HCT116 (cell line): Measurements from ENCODE around the gene RNF125. TPM values are rescaled to one million over a fixed set of nuclear protein-coding genes. Genes with fewer than 3 reads are reported as not detected.

ENCODE experiments used
- ATAC-seq: fragments of 200-7000 bp; cut with Tn5 transposase; 2 replicates; pipeline ENCODE4 v1.9.1; 2020; ENCODE audit warnings: mild to moderate bottlenecking, moderate library complexity
- BruUV-seq: library from RNA; stranded (reverse); fragments of 400-500 nt; replicated peaks from 2 replicates; lab custom pipeline; 2021; lab: Mats Ljungman, UMichigan
- CTCF ChIA-PET: fragments of 300-600 bp; sonication (Branson Sonifier 250); formaldehyde crosslinking; loops from one replicate; lab custom pipeline; 2021; ENCODE audit warnings: antibody characterized with exemption; lab: Charles Lee
- POLR2A ChIA-PET: fragments of 300-600, 350-600 bp; sonication (Branson Sonifier 250); formaldehyde crosslinking; loops from one replicate; lab custom pipeline; 2021; ENCODE audit warnings: antibody characterized with exemption; lab: Charles Lee
- RAD21 ChIA-PET, 2 experiments: fragments of 300-600 bp; sonication (Branson Sonifier 250); formaldehyde crosslinking; loops; one replicate each; lab custom pipeline; 2023; ENCODE audit warnings: low total read pairs in 2 of 2; ENCODE audit not compliant: uncharacterized antibody in 2 of 2, unreplicated experiment in 2 of 2, low non-redundant PET in 1 of 2; lab: Charles Lee
- DNase-seq: peaks from one replicate; pipeline ENCODE4 v3.0.0-alpha.2; 2010; ENCODE audit warnings: low read depth, low spot score
- H2AFZ ChIP-seq: fragments of 200-600 bp; shearing (Covaris generic), sonication (generic); 2 replicates; pipeline ENCODE4 v1.6.1; 2017; ENCODE audit warnings: low read depth, mixed run types, mixed read lengths, antibody characterized with exemption, low read length; ENCODE audit not compliant: poor library complexity, severe bottlenecking
- H3K27ac ChIP-seq: 2 replicates; pipeline ENCODE4 v1.5.1; 2012; ENCODE audit warnings: low read depth, low read length
- H3K27me3 ChIP-seq: fragments of 200-600 bp; sonication (generic); 2 replicates; pipeline ENCODE4 v1.6.1; 2016; ENCODE audit warnings: mixed run types, low read length, mixed read lengths; ENCODE audit not compliant: insufficient read depth
- H3K36me3 ChIP-seq, 2 experiments: fragments of 200-500 bp in 1 of 2; fragments of 200-600 bp in 1 of 2; sonication (Bioruptor generic) in 1 of 2; sonication (generic) in 1 of 2; 2 replicates each; pipeline versions ENCODE4 v1.5.1 to v1.6.1; 2014 to 2016; ENCODE audit warnings: low read length in 2 of 2, inconsistent platforms in 1 of 2, mixed read lengths in 1 of 2, mixed run types in 1 of 2; ENCODE audit not compliant: insufficient read depth in 2 of 2, control insufficient read depth in 1 of 2
- H3K4me1 ChIP-seq, 2 experiments: fragments of 200-600 bp in 1 of 2; sonication (generic) in 1 of 2; 2 replicates each; pipeline versions ENCODE4 v1.5.1 to v1.6.1; 2012 to 2017; ENCODE audit warnings: low read length in 2 of 2, inconsistent platforms in 1 of 2, mild to moderate bottlenecking in 1 of 2, mixed read lengths in 1 of 2, mixed run types in 1 of 2, moderate library complexity in 1 of 2; ENCODE audit not compliant: insufficient read depth in 2 of 2, control insufficient read depth in 1 of 2
- H3K4me2 ChIP-seq: fragments of 200-600 bp; sonication (generic); 2 replicates; pipeline ENCODE4 v1.6.1; 2017; ENCODE audit warnings: mixed run types, low read length, mixed read lengths
- H3K4me3 ChIP-seq, 2 experiments: fragments of 200-600 bp in 1 of 2; sonication (generic) in 1 of 2; replicated peaks in 1 of 2; 2 replicates each; pipeline ENCODE4 v1.5.1; 2011 to 2016; ENCODE audit warnings: low read length in 2 of 2, control low read depth in 1 of 2, low read depth in 1 of 2, mild to moderate bottlenecking in 1 of 2, mixed read lengths in 1 of 2, mixed run types in 1 of 2
- H3K79me2 ChIP-seq: fragments of 200-600 bp; sonication (generic); 2 replicates; pipeline ENCODE4 v1.6.1; 2017; ENCODE audit warnings: mild to moderate bottlenecking, mixed run types, low read length, moderate library complexity, mixed read lengths; ENCODE audit not compliant: insufficient read depth
- H3K9ac ChIP-seq: fragments of 200-600 bp; sonication (generic); 2 replicates; pipeline ENCODE4 v1.6.1; 2016; ENCODE audit warnings: low read length, mixed read lengths
- H3K9me2 ChIP-seq: fragments of 200-600 bp; sonication (generic), shearing (Covaris generic); 2 replicates; pipeline ENCODE4 v1.6.1; 2017; ENCODE audit warnings: mixed run types, mild to moderate bottlenecking, moderate library complexity; ENCODE audit not compliant: insufficient read depth
- H3K9me3 ChIP-seq, 2 experiments: fragments of 200-500 bp in 1 of 2; fragments of 200-600 bp in 1 of 2; sonication (Bioruptor generic) in 1 of 2; sonication (generic) in 1 of 2; 2 replicates each; pipeline ENCODE4 v1.6.1; 2014 to 2017; ENCODE audit warnings: low read length in 2 of 2, mixed read lengths in 2 of 2, inconsistent platforms in 1 of 2, low read depth in 1 of 2, mild to moderate bottlenecking in 1 of 2, mixed run types in 1 of 2, moderate library complexity in 1 of 2; ENCODE audit not compliant: control insufficient read depth in 1 of 2, insufficient read depth in 1 of 2
- H4K20me1 ChIP-seq: fragments of 200-600 bp; sonication (generic), shearing (Covaris generic); 2 replicates; pipeline ENCODE4 v1.6.1; 2017; ENCODE audit warnings: mixed run types, mild to moderate bottlenecking, moderate library complexity; ENCODE audit not compliant: insufficient read depth
- CBX3 ChIP-seq: IDR thresholded peaks from 2 replicates; pipeline ENCODE4 v1.6.1; 2012; ENCODE audit warnings: low read depth
- CEBPB ChIP-seq: IDR thresholded peaks from 2 replicates; pipeline ENCODE4 v1.6.1; 2012; ENCODE audit warnings: low read depth
- CTCF ChIP-seq, 3 experiments: fragments of 200-600 bp in 1 of 3; sonication (generic) in 1 of 3; IDR thresholded peaks in 2 of 3; conservative IDR thresholded peaks in 1 of 3; 2 replicates each; pipeline ENCODE4 v1.5.1; 2012 to 2017; ENCODE audit warnings: low read depth in 2 of 3, low read length in 2 of 3, antibody characterized with exemption in 1 of 3, borderline replicate concordance in 1 of 3, control low read depth in 1 of 3, mild to moderate bottlenecking in 1 of 3, mixed read lengths in 1 of 3, mixed run types in 1 of 3, moderate library complexity in 1 of 3; ENCODE audit not compliant: insufficient read depth in 1 of 3
- ELF1 ChIP-seq: IDR thresholded peaks from 2 replicates; pipeline ENCODE4 v1.6.1; 2012; ENCODE audit warnings: low read depth, borderline replicate concordance
- EZH2phosphoT487 ChIP-seq: fragments of 200-600 bp; IDR thresholded peaks from 2 replicates; pipeline ENCODE4 v1.6.1; 2018; ENCODE audit warnings: antibody characterized with exemption, borderline replicate concordance
- JUND ChIP-seq: IDR thresholded peaks from 2 replicates; pipeline ENCODE4 v1.6.1; 2012
- POLR2A ChIP-seq: IDR thresholded peaks from 2 replicates; pipeline ENCODE4 v1.7.0; 2011; ENCODE audit warnings: borderline replicate concordance; ENCODE audit not compliant: insufficient read depth, insufficient read length; ENCODE audit errors: extremely low read depth
- POLR2AphosphoS5 ChIP-seq: IDR thresholded peaks from 2 replicates; pipeline ENCODE4 v1.6.1; 2011; ENCODE audit warnings: mild to moderate bottlenecking, low read depth, low read length, moderate library complexity
- RAD21 ChIP-seq: IDR thresholded peaks from 2 replicates; pipeline ENCODE4 v1.6.1; 2012; ENCODE audit warnings: low read depth, mild to moderate bottlenecking
- SP1 ChIP-seq: IDR thresholded peaks from 2 replicates; pipeline ENCODE4 v1.6.1; 2012; ENCODE audit warnings: low read depth
- SRF ChIP-seq: IDR thresholded peaks from 2 replicates; pipeline ENCODE4 v1.6.1; 2012; ENCODE audit warnings: low read depth
- ZFX ChIP-seq: fragments of 450-650 bp; IDR thresholded peaks from 2 replicates; pipeline ENCODE4 v1.6.1; 2017
- ZNF274 ChIP-seq: fragments of 200-500 bp; sonication (Bioruptor generic); IDR thresholded peaks from 2 replicates; pipeline ENCODE4 v1.6.1; 2014; ENCODE audit warnings: mild to moderate bottlenecking, low read depth, low read length, inconsistent platforms
- intact Hi-C: fragments of 100-400 bp; cut with micrococcal nuclease; formaldehyde crosslinking; loops from 2 replicates; pipeline ENCODE4 v1.10.0; 2022
- total RNA-seq: library from RNA; stranded (reverse); gene quantifications from one replicate; pipeline ENCODE4 v1.2.1, GENCODE V29; 2021; ENCODE audit not compliant: unreplicated experiment
- TF ChIP-seq, protein P1 (sequence below): IDR thresholded peaks from 2 replicates; pipeline ENCODE4 v1.6.1; 2011; ENCODE audit warnings: mild to moderate bottlenecking, low read length, moderate library complexity; ENCODE audit not compliant: insufficient replicate concordance; ENCODE audit errors: extremely low read depth
- TF ChIP-seq, protein P2 (sequence below): IDR thresholded peaks from 2 replicates; pipeline ENCODE4 v1.6.1; 2012

Gene RNF125
- total RNA-seq, 1 experiment from 2014 or later, result 7.4 TPM

GRCh38 chr18:31990823-31991222, 27.8 kb upstream of the RNF125 start:
- DNase-seq, result no peak

More at GRCh38 chr18:31990823-31991222, 27.8 kb upstream of the RNF125 start:
- Histone ChIP-seq H3K4me1 (no peaks in the 10 kb centered on the region), H3K9me2 (no peaks in the 10 kb centered on the region), H3K4me2 (no peak overlapping the region), H3K9me3 (no peaks in the 10 kb centered on the region), H4K20me1 (no peaks in the 10 kb centered on the region), H3K79me2 (no peaks in the 10 kb centered on the region), H3K27ac (no peak overlapping the region), H3K36me3 (no peaks in the 10 kb centered on the region), H2AFZ (no peak overlapping the region), H3K9ac (no peak overlapping the region), H3K27me3 (no peaks in the 10 kb centered on the region), H3K4me3 (no peak overlapping the region)
- no TSS peak for BruUV-seq
- ATAC-seq, result no peak
- intact Hi-C loops, result no loop called here
- ChIA-PET RAD21 (no interaction called here), POLR2A (no interaction called here), CTCF (no interaction called here)
- TF ChIP-seq, protein P1, sequence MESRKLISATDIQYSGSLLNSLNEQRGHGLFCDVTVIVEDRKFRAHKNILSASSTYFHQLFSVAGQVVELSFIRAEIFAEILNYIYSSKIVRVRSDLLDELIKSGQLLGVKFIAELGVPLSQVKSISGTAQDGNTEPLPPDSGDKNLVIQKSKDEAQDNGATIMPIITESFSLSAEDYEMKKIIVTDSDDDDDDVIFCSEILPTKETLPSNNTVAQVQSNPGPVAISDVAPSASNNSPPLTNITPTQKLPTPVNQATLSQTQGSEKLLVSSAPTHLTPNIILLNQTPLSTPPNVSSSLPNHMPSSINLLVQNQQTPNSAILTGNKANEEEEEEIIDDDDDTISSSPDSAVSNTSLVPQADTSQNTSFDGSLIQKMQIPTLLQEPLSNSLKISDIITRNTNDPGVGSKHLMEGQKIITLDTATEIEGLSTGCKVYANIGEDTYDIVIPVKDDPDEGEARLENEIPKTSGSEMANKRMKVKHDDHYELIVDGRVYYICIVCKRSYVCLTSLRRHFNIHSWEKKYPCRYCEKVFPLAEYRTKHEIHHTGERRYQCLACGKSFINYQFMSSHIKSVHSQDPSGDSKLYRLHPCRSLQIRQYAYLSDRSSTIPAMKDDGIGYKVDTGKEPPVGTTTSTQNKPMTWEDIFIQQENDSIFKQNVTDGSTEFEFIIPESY, result no peak
- TF ChIP-seq ZNF274, result no peak
- TF ChIP-seq POLR2A, result no peak
- no peak for TF ChIP-seq POLR2AphosphoS5
- no peak for TF ChIP-seq CTCF (IDR thresholded peaks at IDR 0.05 in 2 of 3, conservative IDR thresholded peaks at IDR 0.05 in 1 of 3; ENCODE audit: borderline replicate concordance in 1 of 3, insufficient read depth in 1 of 3, low read depth in 2 of 3, low read length in 2 of 3)
- TF ChIP-seq CEBPB, result no peak
- no peak for TF ChIP-seq ELF1
- no peak for TF ChIP-seq CBX3
- TF ChIP-seq, protein P2, sequence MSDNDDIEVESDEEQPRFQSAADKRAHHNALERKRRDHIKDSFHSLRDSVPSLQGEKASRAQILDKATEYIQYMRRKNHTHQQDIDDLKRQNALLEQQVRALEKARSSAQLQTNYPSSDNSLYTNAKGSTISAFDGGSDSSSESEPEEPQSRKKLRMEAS, result no peak
- TF ChIP-seq ZFX, result no peak
- no peak for TF ChIP-seq SP1
- no peak for TF ChIP-seq RAD21
- TF ChIP-seq SRF, result no peak
- TF ChIP-seq JUND, result no peak
- no peak for TF ChIP-seq EZH2phosphoT487
